Peyer's patch (tissue), 4 donors: Measurements from ENCODE around the gene SPATA2L.

ENCODE experiments used
- CTCF ChIP-seq, 6 experiments: fragments of 450-650 bp in 4 of 6; fragments of 200-600 bp in 2 of 6; sonication (generic) in 1 of 6; IDR thresholded peaks; one replicate each; pipeline ENCODE4 v1.5.1; 2017 to 2019; ENCODE audit warnings: antibody characterized with exemption in 6 of 6, mild to moderate bottlenecking in 3 of 6, moderate library complexity in 1 of 6
- POLR2A ChIP-seq, 2 donors: fragments of 450-650 bp; IDR thresholded peaks; one replicate each; pipeline ENCODE4 v1.5.1; 2017; ENCODE audit warnings: antibody characterized with exemption in 2 of 2, mild to moderate bottlenecking in 2 of 2, moderate library complexity in 2 of 2

- TF ChIP-seq CTCF (IDR thresholded peaks at IDR 0.05) (no peak), POLR2A (IDR thresholded peaks at IDR 0.05) (peak; percentile 43 to 80)
Observed at GRCh38 chr16:89686520-89687091, 14.9 kb downstream of the SPATA2L start, which contains the start of gene CDK10.
